ENCODE results near the gene KRTAP5-5.

The KRTAP5-5 gene

GRCh38 chr11:1652771-1653540 lies 23.4 kb downstream of the KRTAP5-5 start:
- no peaks in the 10 kb centered on the region for H3K9me2 ChIP-seq (replicated peaks; ENCODE audit: low read depth, low read length)
- H2AFZ ChIP-seq (ENCODE audit: low read length): no peak overlapping the region
- no peaks in the 10 kb centered on the region for H3K4me1 ChIP-seq (ENCODE audit: insufficient read depth, low read length, poor library complexity, severe bottlenecking)
- no peaks in the 10 kb centered on the region for H3K36me3 ChIP-seq (ENCODE audit: insufficient read depth, low read length)
- peak; percentile 97 for TF ChIP-seq CTCF (conservative IDR thresholded peaks at IDR 0.05; ENCODE audit: low read length)
- TF ChIP-seq EZH2phosphoT487 (IDR thresholded peaks at IDR 0.05; ENCODE audit: borderline replicate concordance): no peak
- H3K79me2 ChIP-seq (ENCODE audit: insufficient read depth, low read length): no peaks in the 10 kb centered on the region
- no peak overlapping the region for H3K4me3 ChIP-seq (ENCODE audit: low read length, poor library complexity, severe bottlenecking)
- no peaks in the 10 kb centered on the region for H4K20me1 ChIP-seq (ENCODE audit: insufficient read depth, low read length, poor library complexity, severe bottlenecking)
- H3K27me3 ChIP-seq (ENCODE audit: insufficient read depth, low read length, poor library complexity, severe bottlenecking): no peaks in the 10 kb centered on the region
- no peaks in the 10 kb centered on the region for H3F3A ChIP-seq (ENCODE audit: low read depth)
- H3K9ac ChIP-seq (ENCODE audit: low read depth, low read length, poor library complexity, severe bottlenecking): no peak overlapping the region
- H3K4me2 ChIP-seq (ENCODE audit: low read depth, low read length, poor library complexity, severe bottlenecking): peak overlapping the region; percentile 38
- H3K9me3 ChIP-seq (ENCODE audit: insufficient read depth, low read depth, low read length): no peaks in the 10 kb centered on the region

- Histone ChIP-seq H3K9ac (ENCODE audit: low read depth, low read length, poor library complexity, severe bottlenecking) (no peak overlapping the region), H3K4me2 (ENCODE audit: low read depth, low read length, poor library complexity, severe bottlenecking) (no peak overlapping the region), H4K20me1 (ENCODE audit: insufficient read depth, low read length, poor library complexity, severe bottlenecking) (no peaks in the 10 kb centered on the region), H3K36me3 (ENCODE audit: insufficient read depth, low read length) (no peaks in the 10 kb centered on the region), H2AFZ (ENCODE audit: low read length) (no peak overlapping the region), H3K27me3 (ENCODE audit: insufficient read depth, low read length, poor library complexity, severe bottlenecking) (no peaks in the 10 kb centered on the region), H3K4me3 (ENCODE audit: low read length, poor library complexity, severe bottlenecking) (no peak overlapping the region), H3K9me3 (ENCODE audit: insufficient read depth, low read depth, low read length) (no peaks in the 10 kb centered on the region), H3K79me2 (ENCODE audit: insufficient read depth, low read length) (no peaks in the 10 kb centered on the region), H3F3A (ENCODE audit: low read depth) (no peaks in the 10 kb centered on the region), H3K9me2 (replicated peaks; ENCODE audit: low read depth, low read length) (no peaks in the 10 kb centered on the region), H3K4me1 (ENCODE audit: insufficient read depth, low read length, poor library complexity, severe bottlenecking) (no peaks in the 10 kb centered on the region)
- no peak for TF ChIP-seq EZH2phosphoT487 (IDR thresholded peaks at IDR 0.05; ENCODE audit: borderline replicate concordance)
- TF ChIP-seq CTCF (conservative IDR thresholded peaks at IDR 0.05; ENCODE audit: low read length): no peak; the same call in 1 of the 2 replicates
Observed at GRCh38 chr11:1653541-1654387, 24.2 kb downstream of the KRTAP5-5 start.

GRCh38 chr11:1654388-1655167 lies 25.0 kb downstream of the KRTAP5-5 start:
- no peaks in the 10 kb centered on the region for H3K9me2 ChIP-seq (replicated peaks; ENCODE audit: low read depth, low read length)
- no peak overlapping the region for H3K4me2 ChIP-seq (ENCODE audit: low read depth, low read length, poor library complexity, severe bottlenecking)
- peaks cover 1% of the 10 kb centered on the region for H3K27me3 ChIP-seq (ENCODE audit: insufficient read depth, low read length, poor library complexity, severe bottlenecking)
- H3K79me2 ChIP-seq (ENCODE audit: insufficient read depth, low read length): no peaks in the 10 kb centered on the region
- no peaks in the 10 kb centered on the region for H3K4me1 ChIP-seq (ENCODE audit: insufficient read depth, low read length, poor library complexity, severe bottlenecking)
- H4K20me1 ChIP-seq (ENCODE audit: insufficient read depth, low read length, poor library complexity, severe bottlenecking): no peaks in the 10 kb centered on the region
- H3K9me3 ChIP-seq (ENCODE audit: insufficient read depth, low read depth, low read length): no peaks in the 10 kb centered on the region
- H3K36me3 ChIP-seq (ENCODE audit: insufficient read depth, low read length): no peaks in the 10 kb centered on the region
- no peak overlapping the region for H2AFZ ChIP-seq (ENCODE audit: low read length)
- no peak for TF ChIP-seq EZH2phosphoT487 (IDR thresholded peaks at IDR 0.05; ENCODE audit: borderline replicate concordance)
- no peak for TF ChIP-seq CTCF (conservative IDR thresholded peaks at IDR 0.05; ENCODE audit: low read length)
- H3K4me3 ChIP-seq (ENCODE audit: low read length, poor library complexity, severe bottlenecking): no peak overlapping the region
- H3F3A ChIP-seq (ENCODE audit: low read depth): no peaks in the 10 kb centered on the region
- H3K9ac ChIP-seq (ENCODE audit: low read depth, low read length, poor library complexity, severe bottlenecking): no peak overlapping the region

Data from Loucy (cell line).